ENCODE results near the gene ESRRG. TPM values are rescaled to one million over a fixed set of nuclear protein-coding genes. Genes with fewer than 3 reads are reported as not detected.

The ESRRG gene
- 0.10 TPM for total RNA-seq

DNA sequence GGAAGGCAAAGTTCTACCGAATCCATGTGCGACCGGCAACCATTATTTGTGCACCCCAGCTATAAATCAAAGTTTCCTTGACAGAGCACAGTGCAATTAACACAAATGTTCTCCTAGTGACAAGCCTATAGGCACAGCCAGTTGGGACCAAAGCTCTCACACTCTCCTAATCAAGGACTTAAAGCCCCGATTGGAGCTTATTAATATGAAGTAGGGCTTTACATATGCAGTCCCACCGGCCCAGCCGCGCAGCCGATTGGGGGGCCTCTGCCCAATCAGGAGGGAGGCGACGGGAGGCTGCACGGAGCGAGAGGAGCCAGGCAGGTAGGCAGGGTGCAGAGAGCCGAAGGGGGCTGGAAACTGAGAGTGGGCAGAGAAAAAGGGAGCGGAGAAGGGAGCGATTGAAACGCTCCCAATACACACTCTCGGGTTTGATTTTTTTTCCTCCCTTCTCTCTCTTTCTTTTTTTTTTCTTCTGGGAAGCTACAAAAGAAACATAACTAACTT, at the start of gene ESRRG:
TSS of gene ESRRG (minus strand) at position 156 of the 507 bp plus-strand sequence. CDS start at position 26, 130 bp downstream.
- peaks cover 15% of the 10 kb centered on the region for H3K27me3 ChIP-seq (ENCODE audit: insufficient read depth, low read length)
- H3K9me3 ChIP-seq (ENCODE audit: low read depth, low read length): no peaks in the 10 kb centered on the region
- H3K4me1 ChIP-seq (ENCODE audit: insufficient read depth, low read length): no peaks in the 10 kb centered on the region
- no peak within 1 kb of the TSS for H3K4me3 ChIP-seq (ENCODE audit: low read length)

DNA sequence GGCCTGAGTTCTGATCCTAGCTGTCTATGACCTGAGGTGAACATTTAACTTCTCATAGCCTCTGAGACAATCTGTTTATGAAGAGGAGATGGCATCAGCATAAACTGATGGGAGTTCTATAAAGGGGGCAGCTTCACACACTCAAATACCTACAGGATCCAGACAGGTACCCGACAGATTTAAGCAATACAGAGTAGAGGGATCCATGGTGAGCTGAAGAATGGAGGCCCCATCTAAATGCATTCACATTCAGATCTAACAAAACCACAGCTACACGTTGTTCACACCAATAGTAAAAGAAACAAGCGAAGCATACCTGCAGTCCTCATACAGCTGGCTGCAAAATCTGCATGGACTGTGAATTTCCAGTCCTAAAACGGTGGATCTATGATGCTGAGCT, 48.7 kb upstream of the ESRRG start:
- H3K4me1 ChIP-seq (ENCODE audit: insufficient read depth, low read length): no peaks in the 10 kb centered on the region
- no peaks in the 10 kb centered on the region for H3K27me3 ChIP-seq (ENCODE audit: insufficient read depth, low read length)
- no peak overlapping the region for H3K4me3 ChIP-seq (ENCODE audit: low read length)
- H3K9me3 ChIP-seq (ENCODE audit: low read depth, low read length): no peaks in the 10 kb centered on the region

DNA sequence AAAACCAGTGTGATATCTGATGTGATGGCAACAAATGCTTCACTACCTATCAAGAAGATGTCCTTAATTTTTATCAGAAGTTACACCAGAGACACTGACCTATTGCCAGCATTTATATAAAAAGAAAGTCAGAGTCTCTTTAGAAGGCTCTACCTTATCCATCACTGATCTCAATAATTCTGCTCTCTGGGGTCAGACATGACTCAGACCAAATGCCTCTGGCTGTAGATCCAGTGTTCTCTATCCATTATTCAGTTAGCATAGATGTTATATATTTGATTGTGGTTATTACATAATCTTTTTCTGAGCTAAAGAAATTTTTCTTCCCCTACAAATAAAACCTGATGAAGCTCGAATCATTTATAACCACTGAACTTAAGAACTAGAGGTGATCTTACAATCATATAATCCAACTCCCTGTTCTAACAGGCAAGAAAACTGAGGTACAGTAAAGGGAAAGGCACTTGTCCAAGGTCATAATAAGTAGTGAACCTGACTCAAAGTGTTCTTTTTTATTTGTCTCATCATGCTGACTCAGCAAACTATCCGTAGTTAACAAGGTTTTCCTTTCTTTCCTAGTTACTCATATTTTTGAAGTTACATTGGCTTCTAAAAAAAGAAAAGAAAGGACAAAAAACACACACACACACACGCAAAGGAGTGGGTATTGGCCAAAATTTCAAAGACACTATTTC, 43.6 kb upstream of the ESRRG start:
- Histone ChIP-seq H3K4me1 (ENCODE audit: insufficient read depth, low read length) (no peaks in the 10 kb centered on the region), H3K4me3 (ENCODE audit: low read length) (no peak overlapping the region), H3K27me3 (ENCODE audit: insufficient read depth, low read length) (no peaks in the 10 kb centered on the region), H3K9me3 (ENCODE audit: low read depth, low read length) (no peaks in the 10 kb centered on the region)

DNA sequence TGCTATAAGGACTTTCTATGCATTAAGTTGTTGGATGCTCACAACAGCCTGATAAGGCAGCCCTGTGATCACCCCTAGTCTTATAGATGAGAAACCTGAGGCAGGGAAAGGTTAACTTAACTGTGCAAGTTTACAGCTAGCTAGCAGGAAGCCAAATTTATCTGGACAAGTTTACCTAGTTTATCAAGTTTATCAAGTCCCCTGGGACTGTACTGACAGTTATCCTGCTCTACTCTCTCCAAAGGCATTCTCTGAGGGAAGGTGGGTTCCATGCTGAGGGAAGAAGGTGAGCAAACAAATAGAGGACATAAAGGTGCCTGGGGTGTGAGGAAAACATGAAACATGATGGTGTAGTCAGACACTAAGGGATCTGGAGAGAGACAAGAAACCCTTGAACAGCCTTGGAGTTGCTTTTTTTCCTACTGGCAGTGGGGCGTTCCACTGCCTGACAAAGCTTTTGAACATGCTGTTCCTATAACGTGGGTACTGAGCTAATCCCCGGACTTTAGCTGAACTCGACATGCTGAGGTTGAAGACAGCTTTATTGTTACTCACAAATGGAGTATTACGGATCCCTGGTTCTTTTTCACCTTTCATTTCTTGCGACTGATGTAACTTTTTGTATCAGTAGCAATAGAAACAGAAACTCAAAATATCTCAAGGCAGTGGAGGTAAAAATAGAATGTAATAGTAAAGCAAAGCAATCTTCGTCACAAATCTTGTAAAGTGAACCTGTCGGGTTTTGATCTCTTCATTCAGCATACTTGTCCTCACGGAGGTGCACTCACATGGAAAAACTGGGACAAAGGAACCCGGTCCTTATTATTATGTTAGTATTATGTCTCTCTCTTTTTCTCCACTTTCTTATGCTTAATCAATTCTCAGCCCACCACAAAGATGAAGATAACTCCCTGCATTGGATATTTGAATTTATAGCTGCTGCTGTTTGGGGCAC, 42.4 kb upstream of the ESRRG start:
- no peak overlapping the region for H3K4me3 ChIP-seq (ENCODE audit: low read length)
- no peaks in the 10 kb centered on the region for H3K4me1 ChIP-seq (ENCODE audit: insufficient read depth, low read length)
- H3K9me3 ChIP-seq (ENCODE audit: low read depth, low read length): no peaks in the 10 kb centered on the region
- H3K27me3 ChIP-seq (ENCODE audit: insufficient read depth, low read length): no peaks in the 10 kb centered on the region

DNA sequence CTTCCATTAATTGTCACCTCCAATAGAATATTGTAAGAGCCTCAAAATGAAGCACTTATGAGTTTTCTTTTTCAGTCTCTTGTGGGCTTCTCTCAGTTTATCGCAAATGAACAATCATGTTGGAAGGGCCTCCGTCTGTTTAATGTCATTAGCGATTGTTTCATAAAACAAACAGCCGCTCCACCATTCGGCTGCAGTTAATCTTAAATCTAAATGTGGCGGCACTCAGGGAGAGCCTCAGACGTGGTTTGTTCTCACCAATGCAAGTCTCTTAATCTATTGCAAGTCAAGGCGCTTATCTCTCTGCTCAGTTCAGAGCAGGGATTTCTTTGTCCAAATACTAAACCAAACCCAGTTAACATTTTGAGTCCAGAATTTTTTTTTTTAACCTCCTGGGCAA, 34.9 kb upstream of the ESRRG start:
- Histone ChIP-seq H3K27me3 (ENCODE audit: insufficient read depth, low read length) (no peaks in the 10 kb centered on the region), H3K4me3 (ENCODE audit: low read length) (no peak overlapping the region), H3K9me3 (ENCODE audit: low read depth, low read length) (no peaks in the 10 kb centered on the region), H3K4me1 (ENCODE audit: insufficient read depth, low read length) (no peaks in the 10 kb centered on the region)

DNA sequence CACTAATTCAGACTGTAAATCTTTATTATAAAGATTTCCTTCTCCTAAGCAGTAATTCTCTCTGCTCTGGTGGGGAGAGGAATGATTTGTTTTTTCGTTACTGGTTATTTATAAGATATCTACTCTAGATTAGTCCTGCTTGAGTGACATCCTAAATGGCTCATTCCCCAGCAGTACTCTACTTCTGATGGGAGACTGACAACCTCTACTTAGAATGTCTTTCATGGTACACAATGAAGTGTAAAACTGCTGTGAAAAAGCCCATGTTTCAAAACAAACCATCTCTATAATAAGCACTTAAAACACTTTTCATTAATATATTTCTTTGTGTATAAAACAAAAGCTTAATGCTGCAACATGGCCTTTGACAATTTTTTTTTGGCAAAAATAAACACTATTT, 33.9 kb upstream of the ESRRG start:
- Histone ChIP-seq H3K27me3 (ENCODE audit: insufficient read depth, low read length) (no peaks in the 10 kb centered on the region), H3K9me3 (ENCODE audit: low read depth, low read length) (no peaks in the 10 kb centered on the region), H3K4me3 (ENCODE audit: low read length) (no peak overlapping the region), H3K4me1 (ENCODE audit: insufficient read depth, low read length) (no peaks in the 10 kb centered on the region)

DNA sequence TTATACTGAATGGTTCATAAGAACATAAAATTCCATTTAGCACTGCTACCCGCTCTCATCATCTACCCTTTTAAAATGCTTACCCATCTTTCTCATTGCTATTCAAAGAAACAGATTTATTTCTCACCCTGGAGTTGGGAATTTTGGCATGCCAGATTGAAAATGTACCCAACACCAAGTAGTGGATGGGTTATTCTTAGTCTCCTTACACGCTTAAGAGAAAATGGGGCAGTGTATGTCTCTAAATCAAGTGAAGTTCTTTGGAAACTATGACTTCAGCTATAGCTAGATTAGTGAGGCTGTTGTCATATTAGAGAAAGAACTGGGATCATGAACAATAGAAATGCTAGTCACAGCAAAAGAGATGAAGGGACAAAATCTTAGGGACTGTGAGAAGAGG, 27.7 kb upstream of the ESRRG start:
- H3K27me3 ChIP-seq (ENCODE audit: insufficient read depth, low read length): no peaks in the 10 kb centered on the region
- H3K4me1 ChIP-seq (ENCODE audit: insufficient read depth, low read length): no peaks in the 10 kb centered on the region
- no peaks in the 10 kb centered on the region for H3K9me3 ChIP-seq (ENCODE audit: low read depth, low read length)
- no peak overlapping the region for H3K4me3 ChIP-seq (ENCODE audit: low read length)

DNA sequence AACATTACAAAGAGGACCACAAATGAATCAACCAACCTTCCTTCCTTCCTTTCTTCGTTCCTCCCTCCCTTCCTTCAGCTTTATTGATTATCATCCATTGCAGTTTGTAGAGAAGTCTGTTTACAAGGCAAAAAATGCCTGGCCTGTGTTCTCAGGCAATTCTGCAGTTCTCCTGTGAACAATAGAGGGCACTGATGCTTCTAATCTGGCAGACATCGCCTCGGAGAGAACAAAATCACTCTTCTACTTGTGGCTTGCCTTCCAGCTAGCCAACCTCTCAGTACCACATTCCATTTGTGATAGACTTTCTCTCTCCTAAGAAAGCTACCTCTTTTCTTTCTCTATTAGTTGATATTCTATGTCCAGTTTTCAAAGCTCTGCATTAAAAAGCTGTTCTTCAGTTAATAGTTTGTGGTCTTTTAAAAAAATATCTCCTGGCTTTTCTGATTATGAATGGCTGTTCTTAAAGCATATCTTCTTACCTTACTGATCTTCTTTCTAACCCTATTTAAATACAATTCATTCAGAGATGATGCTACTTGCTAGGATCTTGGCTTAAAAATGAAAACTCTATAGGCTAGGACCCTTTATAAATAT, 26.9 kb upstream of the ESRRG start:
- H3K4me3 ChIP-seq (ENCODE audit: low read length): no peak overlapping the region

DNA sequence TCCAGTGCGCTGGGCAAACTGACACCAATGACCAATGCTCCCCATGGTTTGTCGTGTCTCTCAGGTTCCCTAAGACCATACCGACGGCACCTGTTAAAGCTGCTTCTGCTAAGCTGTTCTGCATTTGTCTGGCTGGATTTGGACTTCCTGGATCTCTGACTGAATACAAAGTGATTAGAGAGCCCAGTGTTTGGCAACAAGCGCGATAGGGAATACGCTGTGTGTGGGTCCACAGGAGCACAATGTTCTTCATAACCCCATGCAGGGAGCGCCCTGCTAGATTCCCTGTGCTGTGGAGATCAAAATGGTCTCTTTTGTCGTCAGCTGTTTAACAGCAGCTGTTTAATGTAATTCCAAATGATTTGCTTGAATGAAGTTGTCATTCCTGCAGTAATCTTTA, 26.0 kb upstream of the ESRRG start:
- Histone ChIP-seq H3K9me3 (ENCODE audit: low read depth, low read length) (no peaks in the 10 kb centered on the region), H3K27me3 (ENCODE audit: insufficient read depth, low read length) (no peaks in the 10 kb centered on the region), H3K4me1 (ENCODE audit: insufficient read depth, low read length) (no peaks in the 10 kb centered on the region), H3K4me3 (ENCODE audit: low read length) (no peak overlapping the region)

More for the DNA sequence above, 26.9 kb upstream of the ESRRG start:
- Histone ChIP-seq H3K27me3 (ENCODE audit: insufficient read depth, low read length) (no peaks in the 10 kb centered on the region), H3K4me1 (ENCODE audit: insufficient read depth, low read length) (no peaks in the 10 kb centered on the region), H3K9me3 (ENCODE audit: low read depth, low read length) (no peaks in the 10 kb centered on the region)

DNA sequence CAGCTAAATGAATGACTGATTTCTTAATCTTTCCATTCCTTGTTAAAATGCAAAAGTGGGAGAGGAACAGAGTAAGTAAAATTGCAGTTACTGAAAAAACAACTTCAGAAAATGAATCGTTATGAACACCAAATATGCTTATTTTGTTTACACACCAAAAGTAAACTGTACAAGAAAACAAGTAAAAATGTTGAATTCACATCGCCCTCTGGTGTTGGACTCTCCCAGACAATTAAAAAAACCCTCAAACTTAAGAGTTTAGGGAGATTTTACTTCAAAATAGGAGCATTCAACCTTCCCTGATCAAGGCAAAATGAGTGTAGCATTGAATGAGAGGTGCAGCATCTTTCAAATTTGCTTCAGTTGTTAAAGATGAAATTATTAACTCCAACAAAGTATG, 19.4 kb upstream of the ESRRG start:
- Histone ChIP-seq H3K9me3 (ENCODE audit: low read depth, low read length) (no peaks in the 10 kb centered on the region), H3K4me1 (ENCODE audit: insufficient read depth, low read length) (no peaks in the 10 kb centered on the region), H3K27me3 (ENCODE audit: insufficient read depth, low read length) (no peaks in the 10 kb centered on the region), H3K4me3 (ENCODE audit: low read length) (no peak overlapping the region)

DNA sequence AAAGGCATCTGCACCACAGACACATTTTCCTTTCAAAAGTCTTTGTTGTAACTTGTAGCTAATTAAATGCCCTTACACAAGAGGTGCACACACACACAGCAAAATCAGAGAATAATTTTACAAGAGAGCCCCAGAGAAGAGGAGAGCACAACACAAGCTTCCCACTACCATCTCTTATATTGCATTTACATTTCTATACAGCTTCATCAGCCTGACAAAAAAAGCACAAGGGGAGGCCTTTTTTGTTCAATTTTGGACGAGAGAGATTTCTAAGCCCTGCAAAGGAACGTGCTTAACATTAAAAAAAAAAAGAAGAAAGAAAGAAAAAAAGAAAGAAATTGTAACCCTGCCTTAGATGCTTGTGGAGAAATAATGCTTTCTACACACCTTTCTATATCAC, 17.1 kb upstream of the ESRRG start:
- H3K27me3 ChIP-seq (ENCODE audit: insufficient read depth, low read length): no peaks in the 10 kb centered on the region
- no peak overlapping the region for H3K4me3 ChIP-seq (ENCODE audit: low read length)
- H3K9me3 ChIP-seq (ENCODE audit: low read depth, low read length): no peaks in the 10 kb centered on the region
- no peaks in the 10 kb centered on the region for H3K4me1 ChIP-seq (ENCODE audit: insufficient read depth, low read length)

DNA sequence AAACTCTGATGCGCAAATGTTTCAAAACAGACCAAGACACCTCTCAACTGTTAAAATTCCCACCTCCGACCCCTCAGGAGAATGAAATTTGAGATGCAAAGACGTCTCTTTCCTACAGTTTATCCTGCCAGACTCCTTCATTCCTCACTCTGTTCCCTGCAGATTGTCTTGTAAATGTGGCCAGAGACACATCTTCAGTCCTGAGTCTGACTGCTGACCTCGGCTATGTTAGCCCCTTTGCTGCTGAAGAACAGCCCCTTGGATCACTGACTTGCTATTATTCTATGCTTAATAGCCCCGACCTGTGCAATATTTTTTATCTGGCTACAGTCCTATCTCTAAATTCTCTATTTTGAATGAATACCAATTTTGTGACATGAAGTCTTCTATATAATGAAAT, 16.6 kb upstream of the ESRRG start:
- Histone ChIP-seq H3K4me3 (ENCODE audit: low read length) (no peak overlapping the region), H3K4me1 (ENCODE audit: insufficient read depth, low read length) (no peaks in the 10 kb centered on the region), H3K27me3 (ENCODE audit: insufficient read depth, low read length) (no peaks in the 10 kb centered on the region), H3K9me3 (ENCODE audit: low read depth, low read length) (no peaks in the 10 kb centered on the region)

DNA sequence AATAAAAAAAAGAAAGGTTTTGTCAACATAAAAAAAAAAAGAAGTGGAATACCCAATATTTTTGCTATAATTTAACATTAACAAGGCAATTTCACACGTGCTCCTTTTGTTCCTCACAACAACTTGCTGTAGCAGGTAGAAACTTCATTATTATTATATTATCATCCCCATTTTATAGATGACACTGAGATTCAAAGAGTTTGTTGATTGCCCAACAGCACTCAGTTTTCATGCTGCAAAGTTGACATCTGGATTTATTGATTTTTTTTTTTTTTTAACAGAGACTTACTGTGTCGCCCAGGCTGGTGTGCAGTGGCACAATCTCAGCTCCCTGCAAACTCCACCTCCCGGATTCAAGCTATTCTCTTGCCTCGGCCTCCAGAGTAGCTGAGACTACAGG, 8.9 kb upstream of the ESRRG start:
- Histone ChIP-seq H3K9me3 (ENCODE audit: low read depth, low read length) (no peaks in the 10 kb centered on the region), H3K4me3 (ENCODE audit: low read length) (no peak overlapping the region), H3K27me3 (ENCODE audit: insufficient read depth, low read length) (no peaks in the 10 kb centered on the region), H3K4me1 (ENCODE audit: insufficient read depth, low read length) (no peaks in the 10 kb centered on the region)

DNA sequence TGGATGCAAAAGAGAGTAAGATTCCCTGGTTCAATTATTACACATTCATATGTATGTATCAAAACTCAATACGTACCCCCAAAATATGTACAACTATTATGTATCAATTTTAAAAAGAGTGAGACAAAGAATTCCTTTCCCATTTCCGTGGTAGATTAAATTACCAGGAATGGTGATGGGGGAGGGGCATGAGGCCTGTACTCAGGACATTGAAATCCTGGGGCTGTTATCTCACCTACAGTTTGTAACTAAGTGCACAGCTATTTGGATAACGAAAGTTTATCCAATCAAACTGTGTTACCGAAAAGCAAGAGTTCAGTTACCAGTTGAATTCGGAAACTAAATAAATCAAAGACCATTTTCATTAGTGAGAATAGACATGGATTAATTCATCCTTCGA, 8.3 kb upstream of the ESRRG start:
- no peaks in the 10 kb centered on the region for H3K27me3 ChIP-seq (ENCODE audit: insufficient read depth, low read length)
- H3K4me1 ChIP-seq (ENCODE audit: insufficient read depth, low read length): no peaks in the 10 kb centered on the region
- H3K4me3 ChIP-seq (ENCODE audit: low read length): no peak overlapping the region
- no peaks in the 10 kb centered on the region for H3K9me3 ChIP-seq (ENCODE audit: low read depth, low read length)

DNA sequence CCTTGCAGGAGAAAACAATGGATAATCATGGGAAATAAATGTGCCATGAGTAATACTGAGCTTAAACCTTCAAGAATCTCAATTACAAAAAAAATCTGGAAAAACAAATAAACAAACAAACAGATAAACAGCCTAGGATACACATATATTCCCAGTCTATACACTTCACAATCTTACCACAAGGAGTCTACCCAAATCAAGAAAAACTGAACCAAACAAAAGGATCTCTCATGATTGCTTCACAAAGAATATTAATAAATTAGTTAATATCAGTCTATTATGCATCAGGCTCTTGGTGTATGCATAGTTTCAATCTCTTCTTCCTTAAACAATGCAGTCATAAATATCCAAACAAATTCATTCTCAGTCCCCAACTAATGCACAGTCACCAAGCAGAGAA, 3.2 kb upstream of the ESRRG start:
- Histone ChIP-seq H3K27me3 (ENCODE audit: insufficient read depth, low read length) (peaks cover 15% of the 10 kb centered on the region), H3K4me1 (ENCODE audit: insufficient read depth, low read length) (no peaks in the 10 kb centered on the region), H3K9me3 (ENCODE audit: low read depth, low read length) (no peaks in the 10 kb centered on the region), H3K4me3 (ENCODE audit: low read length) (no peak overlapping the region)
